Measurements from ENCODE around the gene C11orf52. TPM values are rescaled to one million over a fixed set of nuclear protein-coding genes. Genes with fewer than 3 reads are reported as not detected.

Gene C11orf52
- total RNA-seq, 4 donors from 2014 or later = 5.0 to 6.9 TPM; not detected in 2

GRCh38 chr11:111944139-111944538 is 25.4 kb downstream of the C11orf52 start:
- Histone ChIP-seq H3K27ac (peak overlapping the region in 2 of 4 donors; percentile 57 to 69), H3K4me1 (peaks cover 0 to 55% (median 9%) of the 10 kb centered on the region in 4 donors), H3K4me3 (no peak overlapping the region), H3K36me3 (no peaks in the 10 kb centered on the region), H3K27me3 (no peaks in the 10 kb centered on the region), H3K9me3 (no peaks in the 10 kb centered on the region)
- no peak for TF ChIP-seq EP300 (IDR thresholded peaks at IDR 0.05)
- TF ChIP-seq CTCF (IDR thresholded peaks at IDR 0.05) = no peak
- no peak for TF ChIP-seq POLR2A (IDR thresholded peaks at IDR 0.05)
- no peak for DNase-seq (ENCODE audit: low spot score in 2 of 2)
- WGBS, 2 donors = 50 to 70% methylated on average over 3 of the region's 3 CpGs

- WGBS, 2 donors = 51 to 54% methylated on average over 5 of the region's 5 CpGs
- TF ChIP-seq EP300 (IDR thresholded peaks at IDR 0.05) (no peak), CTCF (IDR thresholded peaks at IDR 0.05) (no peak), POLR2A (IDR thresholded peaks at IDR 0.05) (no peak)
- no peak for DNase-seq (ENCODE audit: low spot score in 2 of 2)
- no peaks in the 10 kb centered on the region for H3K27me3 ChIP-seq
- H3K36me3 ChIP-seq = no peaks in the 10 kb centered on the region
- H3K27ac ChIP-seq = peak overlapping the region in 2 of 4 donors; percentile 57 to 69
- H3K9me3 ChIP-seq = no peaks in the 10 kb centered on the region
- H3K4me3 ChIP-seq = no peak overlapping the region
- H3K4me1 ChIP-seq = peaks cover 0 to 54% (median 8%) of the 10 kb centered on the region in 4 donors
Measured at GRCh38 chr11:111944651-111945051, 25.9 kb downstream of the C11orf52 start.

- no peaks in the 10 kb centered on the region for H3K9me3 ChIP-seq
- H3K27me3 ChIP-seq = no peaks in the 10 kb centered on the region
- TF ChIP-seq EP300 (IDR thresholded peaks at IDR 0.05) (no peak), CTCF (IDR thresholded peaks at IDR 0.05) (no peak), POLR2A (IDR thresholded peaks at IDR 0.05) (no peak)
- H3K27ac ChIP-seq = peak overlapping the region in 2 of 4 donors; percentile 57 to 69
- no peaks in the 10 kb centered on the region for H3K36me3 ChIP-seq
- no peak for DNase-seq (ENCODE audit: low spot score in 2 of 2)
- peaks cover 0 to 50% (median 8%) of the 10 kb centered on the region in 4 donors for H3K4me1 ChIP-seq
- 55 to 57% methylated on average over 1 of the region's 1 CpG for WGBS, 2 donors
- H3K4me3 ChIP-seq = no peak overlapping the region
Measured at GRCh38 chr11:111945198-111945597, 26.5 kb downstream of the C11orf52 start.

- Histone ChIP-seq H3K9me3 (no peaks in the 10 kb centered on the region), H3K27ac (peak overlapping the region in 2 of 4 donors; percentile 4 to 76), H3K27me3 (no peaks in the 10 kb centered on the region), H3K4me1 (peaks cover 0 to 43% (median 8%) of the 10 kb centered on the region in 4 donors), H3K4me3 (no peak overlapping the region), H3K36me3 (no peaks in the 10 kb centered on the region)
- WGBS, 2 donors = 56 to 60% methylated on average over 3 of the region's 3 CpGs
- DNase-seq (ENCODE audit: low spot score in 2 of 2) = no peak
- TF ChIP-seq EP300 (IDR thresholded peaks at IDR 0.05) = no peak
Measured at GRCh38 chr11:111946499-111946898, 27.8 kb downstream of the C11orf52 start.

GRCh38 chr11:111947143-111947542 is 28.4 kb downstream of the C11orf52 start:
- no peaks in the 10 kb centered on the region for H3K9me3 ChIP-seq
- no peak for DNase-seq (ENCODE audit: low spot score in 2 of 2)
- H3K36me3 ChIP-seq = no peaks in the 10 kb centered on the region
- peak overlapping the region in 1 of 4 donors; percentile 76 for H3K27ac ChIP-seq
- no peak overlapping the region for H3K4me3 ChIP-seq
- no peaks in the 10 kb centered on the region for H3K27me3 ChIP-seq
- TF ChIP-seq EP300 (IDR thresholded peaks at IDR 0.05) (no peak), CTCF (IDR thresholded peaks at IDR 0.05) (no peak), POLR2A (IDR thresholded peaks at IDR 0.05) (no peak)
- peaks cover 0 to 39% (median 8%) of the 10 kb centered on the region in 4 donors for H3K4me1 ChIP-seq

All from tibial nerve (tissue), 4 donors.